GM10248 (cell line): ENCODE data around the gene FGD4.

Source experiments
- CTCF ChIA-PET: fragments of 300-600 bp; sonication (Branson Sonifier 250); formaldehyde crosslinking; extraction: SDS; loops from one replicate; lab custom pipeline; 2021; ENCODE audit warnings: antibody characterized with exemption; lab: Yijun Ruan, JAX
- POLR2A ChIA-PET: fragments of 350-650 bp; sonication (Branson Sonifier 250); formaldehyde crosslinking; extraction: SDS; loops from one replicate; lab custom pipeline; 2020; ENCODE audit warnings: antibody characterized with exemption; lab: Yijun Ruan, JAX
- DNase-seq: peaks from one replicate; pipeline ENCODE4 v3.0.0; 2012; ENCODE audit errors: extremely low spot score
- TF ChIP-seq, protein P1 (sequence below): IDR thresholded peaks from 2 replicates; pipeline ENCODE4 v1.5.1; 2012; ENCODE audit warnings: mild to moderate bottlenecking, low read depth; ENCODE audit errors: extremely low read depth, missing control alignments, control extremely low read depth

Gene FGD4

DNA sequence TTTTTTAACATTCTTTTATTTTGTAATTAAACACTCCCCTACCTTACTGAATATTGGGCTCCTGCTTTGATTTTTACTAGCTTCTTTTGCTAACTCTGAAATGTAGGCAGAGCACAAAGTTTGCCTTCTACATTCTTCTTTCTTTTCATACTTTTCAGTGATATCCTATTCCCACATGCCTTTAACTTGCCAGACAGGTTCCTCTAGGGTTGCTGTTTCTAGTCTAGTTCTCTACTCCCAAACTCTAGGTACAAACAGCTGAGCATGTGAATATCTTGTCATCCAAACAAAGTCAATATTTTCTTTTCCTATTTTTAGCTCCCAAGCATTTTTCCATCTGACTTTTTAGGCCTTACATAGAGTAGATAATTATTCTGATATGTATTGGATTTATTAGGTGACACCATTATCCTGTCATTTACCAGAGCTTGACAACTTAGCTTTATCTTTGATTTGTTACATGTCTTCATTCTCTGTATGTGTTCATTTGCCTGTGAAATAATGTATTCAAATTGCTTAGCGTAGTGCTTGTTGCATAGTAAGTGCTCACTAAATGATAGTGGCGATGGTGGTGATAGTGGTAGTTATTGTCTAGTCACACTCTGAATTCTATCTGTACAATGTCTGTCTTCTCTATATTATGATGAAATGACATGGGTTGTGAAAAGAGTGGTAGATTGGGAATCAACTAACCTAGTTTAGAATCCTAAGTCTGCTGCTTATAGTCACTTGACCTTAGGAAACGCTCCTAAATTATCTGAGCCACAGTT, 206.2 kb downstream of the FGD4 start:
- DNase-seq = no peak
- ChIA-PET POLR2A (no interaction called here), CTCF (interaction anchor here (1.1 to 1.7 kb wide), 2 partner anchors 24 to 51 kb away, joined by 3 to 4 read pairs; no protein-coding TSS in a partner anchor)
- TF ChIP-seq, protein P1, sequence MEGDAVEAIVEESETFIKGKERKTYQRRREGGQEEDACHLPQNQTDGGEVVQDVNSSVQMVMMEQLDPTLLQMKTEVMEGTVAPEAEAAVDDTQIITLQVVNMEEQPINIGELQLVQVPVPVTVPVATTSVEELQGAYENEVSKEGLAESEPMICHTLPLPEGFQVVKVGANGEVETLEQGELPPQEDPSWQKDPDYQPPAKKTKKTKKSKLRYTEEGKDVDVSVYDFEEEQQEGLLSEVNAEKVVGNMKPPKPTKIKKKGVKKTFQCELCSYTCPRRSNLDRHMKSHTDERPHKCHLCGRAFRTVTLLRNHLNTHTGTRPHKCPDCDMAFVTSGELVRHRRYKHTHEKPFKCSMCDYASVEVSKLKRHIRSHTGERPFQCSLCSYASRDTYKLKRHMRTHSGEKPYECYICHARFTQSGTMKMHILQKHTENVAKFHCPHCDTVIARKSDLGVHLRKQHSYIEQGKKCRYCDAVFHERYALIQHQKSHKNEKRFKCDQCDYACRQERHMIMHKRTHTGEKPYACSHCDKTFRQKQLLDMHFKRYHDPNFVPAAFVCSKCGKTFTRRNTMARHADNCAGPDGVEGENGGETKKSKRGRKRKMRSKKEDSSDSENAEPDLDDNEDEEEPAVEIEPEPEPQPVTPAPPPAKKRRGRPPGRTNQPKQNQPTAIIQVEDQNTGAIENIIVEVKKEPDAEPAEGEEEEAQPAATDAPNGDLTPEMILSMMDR = no peak

- ChIA-PET POLR2A (no interaction called here), CTCF (interaction anchor here (1.7 kb wide), 1 partner anchor 52 kb away, joined by 4 read pairs; no protein-coding TSS in a partner anchor)
- no peak for DNase-seq
- TF ChIP-seq, protein P1 = no peak
Measured at GRCh38 chr12:32606443-32606842, 207.1 kb downstream of the FGD4 start.

DNA sequence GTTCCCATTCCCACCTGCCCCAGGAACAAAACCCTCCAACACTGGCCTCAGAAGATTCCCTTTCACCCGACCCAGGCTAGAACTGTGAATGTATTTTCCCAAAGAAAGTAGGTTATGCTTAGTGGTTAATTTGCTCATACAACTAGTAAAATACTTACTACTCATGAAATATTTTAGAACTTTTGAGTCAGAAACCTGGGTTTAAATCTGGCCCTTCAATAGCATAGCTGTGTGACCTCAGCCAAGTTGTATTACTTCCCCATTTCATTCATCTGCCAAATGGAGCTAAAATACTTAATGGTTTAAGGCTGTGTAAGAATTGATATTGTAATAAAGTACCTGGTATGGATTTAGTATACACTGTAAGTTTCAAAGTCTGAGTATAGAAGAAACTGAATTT, 210.6 kb downstream of the FGD4 start:
- TF ChIP-seq, protein P1 = no peak
- DNase-seq = no peak
- ChIA-PET CTCF (interaction anchor here (1.0 kb wide), 1 partner anchor 62 kb away, joined by 5 read pairs; no protein-coding TSS in a partner anchor), POLR2A (no interaction called here)

DNA sequence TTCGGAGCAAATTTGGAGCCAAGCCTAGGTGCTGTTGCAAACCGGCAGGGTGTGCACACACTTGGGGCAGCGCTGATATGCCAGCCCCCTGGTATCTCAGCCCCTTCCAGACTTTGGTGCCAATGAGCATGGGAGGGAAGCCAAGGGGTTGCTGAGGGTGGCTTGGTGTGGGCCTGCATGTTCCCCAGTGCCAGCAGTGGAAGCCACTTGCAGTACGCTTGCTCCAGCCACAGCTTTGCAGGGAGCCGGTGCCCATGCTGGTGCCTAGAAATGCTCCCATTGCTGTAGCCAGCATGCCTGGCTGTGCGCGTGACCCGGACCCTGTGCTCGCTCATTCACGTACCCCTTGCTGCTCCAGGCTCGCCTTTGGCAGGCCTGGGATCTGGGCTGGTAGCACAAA, 212.6 kb downstream of the FGD4 start:
- POLR2A ChIA-PET = no interaction called here
- TF ChIP-seq, protein P1 = no peak
- DNase-seq = no peak
- CTCF ChIA-PET = no interaction called here

- TF ChIP-seq, protein P1 = no peak
- CTCF ChIA-PET = interaction anchor here (1.2 to 1.7 kb wide), 4 partner anchors 9 to 15 kb away, joined by 3 to 7 read pairs (median 4); no protein-coding TSS in a partner anchor
- POLR2A ChIA-PET = no interaction called here
Measured at GRCh38 chr12:32612658-32613614, 213.6 kb downstream of the FGD4 start.

DNA sequence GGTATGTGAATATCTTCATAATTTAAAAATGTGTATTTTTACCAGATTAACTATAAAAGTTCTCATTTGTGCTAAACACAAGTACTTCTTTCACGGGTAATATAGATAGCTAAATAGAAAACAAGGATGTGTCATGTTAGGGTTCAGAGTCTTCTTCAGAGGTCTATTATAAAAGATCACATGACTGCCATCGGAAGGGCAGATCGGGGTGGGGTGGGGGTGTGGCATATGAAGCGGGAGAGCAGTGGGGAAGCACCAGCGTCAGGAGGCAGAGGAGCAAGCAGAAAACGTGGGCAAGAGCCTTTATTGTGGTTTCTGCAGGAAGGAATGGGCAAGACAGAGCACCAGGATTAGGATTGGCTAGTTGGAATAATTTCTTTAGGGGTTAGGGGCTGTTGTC, 216.1 kb downstream of the FGD4 start:
- ChIA-PET CTCF (no interaction called here), POLR2A (no interaction called here)
- TF ChIP-seq, protein P1 = no peak
- no peak for DNase-seq

More at GRCh38 chr12:32612658-32613614, 213.6 kb downstream of the FGD4 start:
- DNase-seq = no peak
